ENCODE measurements around the gene SLC26A8. TPM values are rescaled to one million over a fixed set of nuclear protein-coding genes. Genes with fewer than 3 reads are reported as not detected.
"Not testable (repeated sequence)": the region's sequence is repeated elsewhere in the genome, so short reads cannot be mapped to it uniquely, and the experiment has no call there.

Gene SLC26A8
- total RNA-seq, 1 experiment from 2014 or later: 0.09 TPM

- TF ChIP-seq, protein P1, sequence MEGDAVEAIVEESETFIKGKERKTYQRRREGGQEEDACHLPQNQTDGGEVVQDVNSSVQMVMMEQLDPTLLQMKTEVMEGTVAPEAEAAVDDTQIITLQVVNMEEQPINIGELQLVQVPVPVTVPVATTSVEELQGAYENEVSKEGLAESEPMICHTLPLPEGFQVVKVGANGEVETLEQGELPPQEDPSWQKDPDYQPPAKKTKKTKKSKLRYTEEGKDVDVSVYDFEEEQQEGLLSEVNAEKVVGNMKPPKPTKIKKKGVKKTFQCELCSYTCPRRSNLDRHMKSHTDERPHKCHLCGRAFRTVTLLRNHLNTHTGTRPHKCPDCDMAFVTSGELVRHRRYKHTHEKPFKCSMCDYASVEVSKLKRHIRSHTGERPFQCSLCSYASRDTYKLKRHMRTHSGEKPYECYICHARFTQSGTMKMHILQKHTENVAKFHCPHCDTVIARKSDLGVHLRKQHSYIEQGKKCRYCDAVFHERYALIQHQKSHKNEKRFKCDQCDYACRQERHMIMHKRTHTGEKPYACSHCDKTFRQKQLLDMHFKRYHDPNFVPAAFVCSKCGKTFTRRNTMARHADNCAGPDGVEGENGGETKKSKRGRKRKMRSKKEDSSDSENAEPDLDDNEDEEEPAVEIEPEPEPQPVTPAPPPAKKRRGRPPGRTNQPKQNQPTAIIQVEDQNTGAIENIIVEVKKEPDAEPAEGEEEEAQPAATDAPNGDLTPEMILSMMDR (conservative IDR thresholded peaks at IDR 0.05): no peak
- Mint-ChIP-seq H3K4me1 (no peaks in the 10 kb centered on the region), H3K27ac (no peak overlapping the region), H3K27me3 (ENCODE audit: low read depth) (no peaks in the 10 kb centered on the region; the same call in none of the 2 replicates), H3K36me3 (ENCODE audit: insufficient read depth in 1 of 3, low read depth in 3 of 3) (peaks cover 0 to 19% (median 7%) of the 10 kb centered on the region in 3 experiments; a peak in 4 of 7 replicates), H3K9me3 (peaks cover 13 to 16% of the 10 kb centered on the region in 2 experiments), H3K4me3 (no peak overlapping the region)
- H4K20me1 ChIP-seq (ENCODE audit: control insufficient read depth, insufficient read depth, insufficient read length): no peaks in the 10 kb centered on the region
- no peak overlapping the region for H3K4ac ChIP-seq (ENCODE audit: low read depth, low read length)
- no peak overlapping the region for H4K8ac ChIP-seq (replicated peaks; ENCODE audit: insufficient read length, low read depth, low read length)
- H2BK5ac ChIP-seq (ENCODE audit: insufficient read length, low read length): no peak overlapping the region
- no peak overlapping the region for H2BK15ac ChIP-seq (ENCODE audit: low read depth, low read length)
- no peak overlapping the region for H4K5ac ChIP-seq (ENCODE audit: insufficient read length, low read depth, low read length)
- no peak overlapping the region for H3K9ac ChIP-seq (ENCODE audit: extremely low read depth, insufficient read length, low read length)
- no peak overlapping the region for H3T11ph ChIP-seq (ENCODE audit: low read length)
- H3K56ac ChIP-seq (ENCODE audit: insufficient read length, low read depth, low read length): no peak overlapping the region
- no peak overlapping the region for H2BK120ac ChIP-seq (ENCODE audit: low read depth, low read length, poor library complexity, severe bottlenecking)
- no peak overlapping the region for H3K23ac ChIP-seq (ENCODE audit: insufficient read length, low read depth, low read length)
- no peak overlapping the region for H2AK5ac ChIP-seq (ENCODE audit: insufficient read length, low read length)
- H3K79me1 ChIP-seq (ENCODE audit: insufficient read depth, low read depth, low read length, poor library complexity, severe bottlenecking): no peaks in the 10 kb centered on the region
- no peak overlapping the region for H2BK20ac ChIP-seq (ENCODE audit: low read depth, low read length, poor library complexity, severe bottlenecking)
- H3K23me2 ChIP-seq (ENCODE audit: insufficient read length, low read depth, low read length, poor library complexity, severe bottlenecking): no peaks in the 10 kb centered on the region
- no peak overlapping the region for H2AFZ ChIP-seq (ENCODE audit: low read length)
- H3K18ac ChIP-seq (ENCODE audit: insufficient read length, low read depth, low read length): no peak overlapping the region
- H3K4me2 ChIP-seq (ENCODE audit: insufficient read depth, insufficient read length, low read length): no peak overlapping the region
- no peaks in the 10 kb centered on the region for H3K4me1 ChIP-seq (ENCODE audit: insufficient read depth, low read length)
- no peaks in the 10 kb centered on the region for H3K79me2 ChIP-seq (ENCODE audit: insufficient read depth, low read length)
- H3K27me3 ChIP-seq (ENCODE audit: insufficient read depth, low read length): no peaks in the 10 kb centered on the region
- no peak for DNase-seq
- no peak overlapping the region for H3K14ac ChIP-seq (ENCODE audit: insufficient read depth, low read length)
- no peak overlapping the region for H2BK12ac ChIP-seq (ENCODE audit: insufficient read length, low read depth, low read length)
- H4K91ac ChIP-seq (ENCODE audit: insufficient read length, low read depth, low read length): no peak overlapping the region
- no peaks in the 10 kb centered on the region for H3K9me3 ChIP-seq (ENCODE audit: control insufficient read depth, low read depth, low read length)
- H3K27ac ChIP-seq (ENCODE audit: insufficient read length, low read depth, low read length): no peak overlapping the region
Measured at GRCh38 chr6:35942355-35942754, 82.1 kb downstream of the SLC26A8 start.

DNA sequence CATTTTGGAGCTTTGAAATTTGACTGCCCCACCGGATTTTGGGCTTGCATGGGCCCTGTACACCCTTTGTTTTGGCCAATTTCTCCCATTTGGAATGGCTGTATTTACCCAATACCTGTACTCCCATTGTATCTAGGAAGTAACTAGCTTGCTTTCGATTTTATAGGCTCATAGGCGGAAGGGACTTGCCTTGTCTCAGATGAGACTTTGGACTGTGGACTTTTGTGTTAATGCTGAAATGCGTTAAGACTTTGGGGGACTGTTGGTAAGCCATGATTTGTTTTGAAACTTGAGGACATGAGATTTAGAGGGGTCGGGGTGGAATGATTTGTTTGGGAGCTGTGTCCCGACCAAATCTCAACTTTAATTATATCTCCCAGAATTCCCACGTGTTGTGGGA, 83.3 kb downstream of the SLC26A8 start:
- H2AK5ac ChIP-seq (ENCODE audit: insufficient read length, low read length); H3K18ac ChIP-seq (ENCODE audit: insufficient read length, low read depth, low read length); H3K27me3 ChIP-seq (ENCODE audit: insufficient read depth, low read length); H3K4ac ChIP-seq (ENCODE audit: low read depth, low read length); H4K20me1 ChIP-seq (ENCODE audit: control insufficient read depth, insufficient read depth, insufficient read length); H3K4me3 Mint-ChIP-seq; H3K79me2 ChIP-seq (ENCODE audit: insufficient read depth, low read length); H2BK5ac ChIP-seq (ENCODE audit: insufficient read length, low read length); H3K56ac ChIP-seq (ENCODE audit: insufficient read length, low read depth, low read length); H3K14ac ChIP-seq (ENCODE audit: insufficient read depth, low read length); H2BK120ac ChIP-seq (ENCODE audit: low read depth, low read length, poor library complexity, severe bottlenecking); H3K27ac ChIP-seq (ENCODE audit: insufficient read length, low read depth, low read length); H4K5ac ChIP-seq (ENCODE audit: insufficient read length, low read depth, low read length); H2BK12ac ChIP-seq (ENCODE audit: insufficient read length, low read depth, low read length); H3K9me3 ChIP-seq (ENCODE audit: control insufficient read depth, low read depth, low read length); H3K27ac Mint-ChIP-seq; H3K79me1 ChIP-seq (ENCODE audit: insufficient read depth, low read depth, low read length, poor library complexity, severe bottlenecking); H4K8ac ChIP-seq (replicated peaks; ENCODE audit: insufficient read length, low read depth, low read length); H2BK15ac ChIP-seq (ENCODE audit: low read depth, low read length); H3K23me2 ChIP-seq (ENCODE audit: insufficient read length, low read depth, low read length, poor library complexity, severe bottlenecking); H3K27me3 Mint-ChIP-seq (ENCODE audit: low read depth); H2BK20ac ChIP-seq (ENCODE audit: low read depth, low read length, poor library complexity, severe bottlenecking); DNase-seq; H2AFZ ChIP-seq (ENCODE audit: low read length); H3T11ph ChIP-seq (ENCODE audit: low read length); H3K4me1 Mint-ChIP-seq; H3K4me1 ChIP-seq (ENCODE audit: insufficient read depth, low read length); H4K91ac ChIP-seq (ENCODE audit: insufficient read length, low read depth, low read length); H3K9ac ChIP-seq (ENCODE audit: extremely low read depth, insufficient read length, low read length); H3K4me2 ChIP-seq (ENCODE audit: insufficient read depth, insufficient read length, low read length); H3K23ac ChIP-seq (ENCODE audit: insufficient read length, low read depth, low read length): not testable (repeated sequence)
- no CpG with 5 or more reads among the region's 7 CpGs for WGBS (ENCODE audit: extremely low coverage, insufficient read length, low lambda C conversion rate)
- H3K9me3 Mint-ChIP-seq: peaks cover 17 to 19% of the 10 kb centered on the region in 2 experiments
- peaks cover 0 to 19% (median 7%) of the 10 kb centered on the region in 3 experiments; a peak in 4 of 7 replicates for H3K36me3 Mint-ChIP-seq (ENCODE audit: insufficient read depth in 1 of 3, low read depth in 3 of 3)
